Measurements from ENCODE around the gene OR56B4. TPM values are rescaled to one million over a fixed set of nuclear protein-coding genes. Genes with fewer than 3 reads are reported as not detected.
"Not testable (repeated sequence)": the region's sequence is repeated elsewhere in the genome, so short reads cannot be mapped to it uniquely, and the experiment has no call there.

The OR56B4 gene
- total RNA-seq, 1 experiment from 2014 or later, result not detected

- POLR2A ChIA-PET, result interaction anchor here (0.7 kb wide), 1 partner anchor 92 kb away, joined by 3 read pairs; no protein-coding TSS in a partner anchor
- BruUV-seq (replicated peaks), result no TSS peak
- no peaks in the 10 kb centered on the region for H3K9me3 ChIP-seq (ENCODE audit: control insufficient read depth, insufficient read depth, low read depth, low read length)
Observed at GRCh38 chr11:6067502-6067901, 40.0 kb upstream of the OR56B4 start.

GRCh38 chr11:6076443-6076842, 31.0 kb upstream of the OR56B4 start:
- H3K4me3 ChIP-seq (ENCODE audit: low read depth in 2 of 2, low read length in 2 of 2); H3K27ac ChIP-seq (ENCODE audit: low read length); H3K4me1 ChIP-seq (ENCODE audit: control insufficient read depth, insufficient read depth, low read length); in situ Hi-C loops (cut with HindIII; ENCODE audit: low pct_unique_long_range_greater_than_20kb, low sequenced_read_pairs); DNase-seq (ENCODE audit: low read depth, low spot score); POLR2A ChIA-PET; H3K9me3 ChIP-seq (ENCODE audit: control insufficient read depth, insufficient read depth, low read depth, low read length); ATAC-seq; H3K27me3 ChIP-seq (ENCODE audit: control insufficient read depth, insufficient read depth, low read length); BruUV-seq (replicated peaks); H3K36me3 ChIP-seq (ENCODE audit: control insufficient read depth, insufficient read depth, low read length); intact Hi-C loops (cut with micrococcal nuclease; ENCODE audit: unreplicated experiment); CTCF ChIA-PET: not testable (repeated sequence)

More at GRCh38 chr11:6067502-6067901, 40.0 kb upstream of the OR56B4 start:
- ATAC-seq (no peak), DNase-seq (ENCODE audit: low read depth, low spot score) (no peak)
- Histone ChIP-seq H3K4me3 (ENCODE audit: low read depth in 2 of 2, low read length in 2 of 2) (no peak overlapping the region), H3K27me3 (ENCODE audit: control insufficient read depth, insufficient read depth, low read length) (peaks cover 5% of the 10 kb centered on the region), H3K27ac (ENCODE audit: low read length) (no peak overlapping the region), H3K36me3 (ENCODE audit: control insufficient read depth, insufficient read depth, low read length) (no peaks in the 10 kb centered on the region), H3K4me1 (ENCODE audit: control insufficient read depth, insufficient read depth, low read length) (no peaks in the 10 kb centered on the region)
- in situ Hi-C loops (cut with HindIII; ENCODE audit: low pct_unique_long_range_greater_than_20kb, low sequenced_read_pairs), result no loop called here
- intact Hi-C loops (cut with micrococcal nuclease; ENCODE audit: unreplicated experiment), result no loop called here
- TF ChIP-seq TCF7L2 (IDR thresholded peaks at IDR 0.05; ENCODE audit: low read depth, low read length) (no peak), CTCF (IDR thresholded peaks at IDR 0.05) (no peak), REST (IDR thresholded peaks at IDR 0.05; ENCODE audit: insufficient read depth in 1 of 2, low read depth in 2 of 2, low read length in 1 of 2) (no peak), SIN3A (IDR thresholded peaks at IDR 0.05; ENCODE audit: borderline replicate concordance, insufficient read depth, low read depth, low read length) (no peak), POLR2AphosphoS5 (IDR thresholded peaks at IDR 0.05; ENCODE audit: low read depth, low read length) (no peak)
- CTCF ChIA-PET, result no interaction called here

GRCh38 chr11:6077723-6078122, 29.8 kb upstream of the OR56B4 start:
- Histone ChIP-seq H3K36me3 (ENCODE audit: control insufficient read depth, insufficient read depth, low read length) (no peaks in the 10 kb centered on the region), H3K4me3 (ENCODE audit: low read depth in 2 of 2, low read length in 2 of 2) (no peak overlapping the region), H3K27ac (ENCODE audit: low read length) (no peak overlapping the region), H3K4me1 (ENCODE audit: control insufficient read depth, insufficient read depth, low read length) (no peaks in the 10 kb centered on the region), H3K27me3 (ENCODE audit: control insufficient read depth, insufficient read depth, low read length) (peaks cover 4% of the 10 kb centered on the region; the same call in 1 of the 2 replicates), H3K9me3 (ENCODE audit: control insufficient read depth, insufficient read depth, low read depth, low read length) (no peaks in the 10 kb centered on the region)
- TF ChIP-seq SIN3A (IDR thresholded peaks at IDR 0.05; ENCODE audit: borderline replicate concordance, insufficient read depth, low read depth, low read length) (no peak), TCF7L2 (IDR thresholded peaks at IDR 0.05; ENCODE audit: low read depth, low read length) (no peak), POLR2AphosphoS5 (IDR thresholded peaks at IDR 0.05; ENCODE audit: low read depth, low read length) (no peak), REST (IDR thresholded peaks at IDR 0.05; ENCODE audit: insufficient read depth in 1 of 2, low read depth in 2 of 2, low read length in 1 of 2) (no peak), CTCF (IDR thresholded peaks at IDR 0.05) (no peak)
- DNase-seq (ENCODE audit: low read depth, low spot score), result no peak
- no TSS peak for BruUV-seq (replicated peaks)
- ATAC-seq, result no peak
- intact Hi-C loops (cut with micrococcal nuclease; ENCODE audit: unreplicated experiment) (no loop called here), in situ Hi-C loops (cut with HindIII; ENCODE audit: low pct_unique_long_range_greater_than_20kb, low sequenced_read_pairs) (no loop called here)
- CTCF ChIA-PET, result no interaction called here
- POLR2A ChIA-PET, result no interaction called here
